CD4-positive, alpha-beta T cell treated with Interleukin-15 for 4 hours (primary cell): ENCODE results near the gene TSHZ2.
A peak's percentile ranks its signal among the peaks of the same experiment; 100 is the strongest.

Source experiments
- DNase-seq: peaks from one replicate; pipeline ENCODE4 v3.0.0-alpha.2; 2020; ENCODE audit warnings: low spot score

TSHZ2 gene

DNA sequence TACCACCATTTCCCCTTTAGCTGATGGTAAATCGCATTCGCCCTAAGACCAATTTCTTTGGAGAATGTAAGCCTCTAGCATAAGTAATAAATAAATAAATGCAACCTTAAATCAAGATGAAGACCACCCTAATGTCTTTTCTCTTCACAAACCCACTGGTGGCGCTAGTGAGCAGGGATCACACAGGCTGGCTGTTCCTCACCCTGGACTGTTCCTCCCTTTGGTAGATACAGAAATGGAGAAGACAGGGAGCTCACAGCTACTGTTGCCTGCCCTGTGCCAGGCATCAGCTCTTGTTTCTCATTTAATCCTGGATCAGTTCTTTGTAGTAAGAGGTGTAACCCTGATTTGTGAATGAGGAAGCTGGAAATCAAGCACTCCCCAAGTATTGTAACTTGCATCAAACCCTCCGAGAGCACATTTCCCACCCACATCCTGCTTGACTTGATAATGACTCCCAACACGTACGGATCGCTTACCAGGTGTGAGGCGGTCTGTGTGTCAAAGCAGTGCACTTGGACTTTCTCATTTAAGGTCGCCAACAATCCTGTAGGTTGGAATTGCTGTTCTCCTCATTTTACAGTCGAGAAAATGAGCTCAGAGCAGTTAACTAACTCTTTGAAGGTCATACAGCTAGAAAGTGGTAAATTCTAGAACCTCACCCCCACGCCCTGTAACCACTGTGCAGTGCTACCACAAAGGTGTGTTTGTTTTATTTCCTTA, 236.1 kb downstream of the TSHZ2 start:
- DNase-seq = peak; percentile 9

DNA sequence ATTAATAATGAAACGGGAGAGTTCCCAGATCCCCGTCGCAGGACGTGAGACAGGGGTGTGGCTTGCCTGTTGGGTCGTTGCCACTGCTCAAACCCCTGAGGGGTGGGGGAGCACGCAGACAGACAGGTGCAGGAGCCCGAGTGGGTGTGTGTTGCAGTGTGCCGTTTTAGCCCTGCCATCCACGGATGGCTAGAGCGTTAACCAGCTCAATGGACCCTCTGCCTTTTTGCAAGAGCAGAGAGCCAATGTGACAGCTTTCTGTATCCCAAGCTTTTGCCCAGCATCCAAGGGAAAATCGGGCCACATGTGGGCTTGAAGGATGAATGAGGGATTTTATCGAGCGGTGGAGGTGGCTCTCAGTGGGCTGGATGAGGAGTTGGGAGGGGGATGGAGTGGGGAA, 237.9 kb downstream of the TSHZ2 start:
- no peak for DNase-seq

DNA sequence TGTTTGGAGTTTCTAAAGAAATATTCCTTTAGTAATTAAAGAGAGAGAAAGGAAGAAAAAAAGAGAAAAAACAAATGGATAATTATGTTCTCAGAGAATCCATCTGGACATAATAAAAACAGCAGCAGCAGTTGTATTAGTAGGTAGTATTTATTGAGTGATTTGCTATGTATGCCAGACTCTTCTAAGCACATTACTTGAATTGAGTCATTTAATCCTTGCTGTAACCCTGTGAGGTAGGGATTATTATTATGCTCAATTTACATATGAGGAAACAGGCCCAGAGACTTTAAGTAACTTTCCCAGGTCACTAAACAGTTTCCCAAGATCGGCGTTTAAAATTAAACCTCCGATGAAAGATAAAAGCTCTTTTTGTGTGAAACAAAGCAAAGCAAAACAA, 238.8 kb downstream of the TSHZ2 start:
- DNase-seq = no peak

DNA sequence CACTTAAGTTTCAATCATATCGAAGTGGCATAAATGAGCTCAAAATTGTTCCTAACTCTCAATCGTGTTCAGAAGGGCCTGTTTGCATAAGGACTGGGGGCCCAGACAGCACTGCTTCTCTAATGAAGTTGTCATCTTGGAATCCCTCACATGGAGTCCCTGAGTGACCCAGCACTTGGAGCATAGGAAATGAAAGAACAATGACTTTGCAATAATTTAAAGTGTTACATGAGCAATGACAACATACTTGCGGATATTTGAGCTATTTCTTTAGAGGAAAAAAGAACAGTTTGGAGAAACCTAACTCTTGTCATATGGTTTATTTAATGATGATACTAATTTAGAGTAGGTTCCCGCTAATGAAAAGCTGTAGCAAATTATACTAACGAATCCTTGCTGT, 239.9 kb downstream of the TSHZ2 start:
- DNase-seq = no peak

DNA sequence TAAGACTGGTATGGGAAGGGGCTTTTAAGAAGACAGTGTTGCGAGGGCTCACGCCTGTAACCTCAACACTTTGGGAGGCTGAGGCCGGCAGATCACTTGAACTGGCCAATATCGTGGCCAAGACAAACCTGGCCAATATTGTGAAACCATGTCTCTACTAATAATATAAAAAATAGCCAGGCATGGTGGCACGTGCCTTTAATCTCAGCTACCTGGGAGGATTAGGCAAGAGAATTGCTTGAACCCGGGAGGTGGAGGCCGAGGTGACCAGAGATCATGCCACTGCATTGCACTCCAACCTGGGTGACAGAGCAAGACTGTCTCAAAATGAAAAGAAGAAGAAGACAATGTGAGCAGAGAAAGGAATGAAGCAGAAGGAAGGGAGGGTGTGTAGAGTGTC, 242.2 kb downstream of the TSHZ2 start:
- DNase-seq = no peak

DNA sequence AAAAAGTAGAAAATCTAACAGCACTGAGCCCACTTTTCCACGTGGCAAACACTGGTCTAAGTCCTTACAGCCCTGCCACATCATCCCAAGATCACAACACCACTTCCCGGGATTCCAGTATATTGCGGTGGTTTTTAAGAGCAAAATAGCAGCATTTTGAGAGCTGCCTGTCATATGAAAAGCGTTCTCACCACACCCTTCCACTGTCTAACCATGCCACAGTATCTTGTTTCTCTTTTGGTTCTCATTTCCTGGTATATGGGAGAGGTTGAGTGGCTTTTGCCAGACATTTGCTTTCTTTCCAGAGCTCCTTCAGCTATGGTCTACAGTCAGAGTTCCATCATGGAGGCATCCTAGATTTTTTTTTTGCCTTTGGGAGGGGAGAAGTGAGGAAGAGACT, 243.0 kb downstream of the TSHZ2 start:
- peak; percentile 28 for DNase-seq

DNA sequence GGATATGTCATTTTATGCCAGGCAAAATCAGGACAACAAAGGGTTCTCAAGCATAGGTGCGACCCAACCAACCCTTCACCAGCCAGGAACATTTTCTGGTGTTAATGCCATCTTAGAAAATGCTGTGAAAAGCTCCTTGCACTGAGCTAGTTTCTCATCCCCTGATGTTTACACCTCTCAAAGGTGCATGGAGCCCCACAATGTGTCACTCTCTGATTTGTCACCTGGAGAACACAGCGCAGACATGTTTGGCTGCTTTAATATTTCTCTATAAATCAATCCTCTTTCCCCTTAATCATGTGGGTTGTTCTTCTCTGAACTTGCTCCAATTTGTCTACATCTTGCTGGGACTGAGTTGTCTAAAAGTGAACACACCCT, 244.3 kb downstream of the TSHZ2 start:
- DNase-seq = peak; percentile 26

DNA sequence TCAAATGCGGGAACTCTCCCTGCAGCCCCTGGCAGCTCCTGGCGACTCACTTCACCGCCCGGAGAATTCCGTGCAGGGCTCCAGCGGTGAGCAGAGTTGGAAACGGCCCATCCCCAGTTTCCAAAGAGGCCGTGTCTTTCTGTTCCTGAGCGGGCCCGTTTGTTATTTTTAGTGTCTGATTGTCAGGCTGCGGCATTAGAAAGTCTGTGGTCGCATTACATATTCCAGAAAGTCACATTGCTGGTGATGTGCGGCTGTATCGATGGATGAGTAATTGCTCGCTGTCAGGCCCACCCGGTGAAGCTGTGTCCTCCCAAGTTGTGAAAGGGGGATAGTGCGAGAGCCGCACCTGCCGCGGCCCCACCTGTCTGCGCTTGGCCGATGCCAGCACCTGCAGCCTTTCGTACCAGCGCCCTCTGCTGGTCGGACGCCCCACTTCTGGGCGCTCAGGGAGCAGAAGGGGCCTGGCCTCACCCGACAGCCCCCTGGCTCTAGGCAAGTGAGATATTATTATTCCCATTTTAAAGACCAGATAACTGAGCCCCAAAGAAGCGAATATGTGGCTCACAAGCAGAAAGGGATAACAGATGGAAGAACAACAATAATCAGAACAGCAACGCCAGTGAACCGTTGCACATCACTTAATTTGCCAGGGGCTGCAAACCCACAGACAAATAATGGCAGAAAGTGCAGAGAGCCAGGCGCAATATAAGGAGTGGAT, 244.9 kb downstream of the TSHZ2 start:
- DNase-seq = peak; percentile 77

DNA sequence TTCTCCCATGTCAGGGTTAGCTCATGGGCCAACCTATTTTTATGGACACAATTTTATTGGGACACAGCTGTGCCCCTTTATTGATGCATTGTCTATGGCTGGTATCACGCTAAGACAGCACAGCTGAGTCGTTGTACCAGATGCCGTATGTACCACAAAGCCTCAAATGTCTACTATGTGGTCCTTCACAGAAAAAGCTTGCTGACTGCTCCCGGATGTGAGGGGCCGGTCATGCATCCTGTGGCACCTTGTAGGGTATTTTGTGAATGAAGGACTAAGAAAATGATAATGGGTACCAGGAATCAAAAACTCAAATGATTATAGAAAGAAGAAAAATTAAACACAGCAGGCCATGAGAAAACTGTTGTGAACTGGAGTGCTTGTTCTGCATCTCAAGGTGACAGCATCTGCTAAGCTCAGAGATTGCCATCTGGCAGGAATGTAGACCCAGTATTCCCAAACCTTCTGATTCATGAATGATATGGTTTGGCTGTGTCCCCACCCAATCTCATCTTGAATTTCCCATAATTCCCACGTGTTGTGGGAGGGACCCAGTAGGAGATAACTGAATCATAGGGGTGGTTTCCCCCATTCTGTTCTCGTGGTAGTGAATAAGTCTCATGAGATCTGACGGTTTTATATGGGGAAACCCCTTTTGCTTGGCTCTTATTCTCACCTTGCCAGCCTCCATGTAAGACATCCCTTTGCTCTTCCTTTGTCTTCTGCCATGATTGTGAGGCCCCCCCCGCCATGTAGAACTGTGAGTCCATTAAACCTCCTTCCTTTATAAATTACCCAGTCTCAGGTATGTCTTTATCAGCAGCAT, 248.5 kb downstream of the TSHZ2 start:
- DNase-seq = no peak

DNA sequence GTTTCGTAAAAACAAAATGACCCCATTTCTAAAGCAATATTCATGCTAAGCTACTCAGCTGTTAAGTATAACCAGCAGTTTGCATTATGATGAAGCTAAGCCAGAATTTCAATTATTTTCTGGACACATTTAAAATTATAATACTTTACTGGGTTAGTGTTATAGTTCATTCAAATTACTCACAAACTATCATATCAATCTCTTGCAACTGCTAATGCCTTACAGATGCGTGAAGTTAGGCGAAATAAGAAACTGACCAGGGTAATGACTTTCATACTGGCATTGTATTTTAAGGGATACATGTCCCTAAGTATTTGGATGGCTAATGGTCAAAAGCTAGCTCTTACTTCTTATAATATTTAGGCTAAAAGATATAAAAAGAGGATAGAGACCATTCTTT, 249.6 kb downstream of the TSHZ2 start:
- no peak for DNase-seq

DNA sequence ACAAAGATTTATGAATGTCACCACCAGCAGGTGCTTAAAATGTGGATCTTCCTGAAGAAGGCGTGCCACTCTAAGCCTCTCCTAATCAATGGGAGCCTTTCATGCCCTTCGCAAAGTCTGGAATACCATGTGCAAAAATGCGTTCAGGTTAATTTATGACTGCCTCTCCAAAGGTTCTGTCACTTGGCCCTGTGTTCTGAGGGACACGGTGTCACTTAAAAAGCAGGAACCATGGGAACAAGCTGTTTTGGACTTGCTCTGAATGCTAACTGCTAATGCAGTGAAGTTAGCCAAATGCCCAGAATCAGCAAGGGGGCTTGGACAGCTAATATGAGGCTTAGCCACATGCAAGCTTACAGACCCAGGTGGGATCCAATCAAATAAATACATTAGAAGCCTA, 250.3 kb downstream of the TSHZ2 start:
- DNase-seq = no peak

DNA sequence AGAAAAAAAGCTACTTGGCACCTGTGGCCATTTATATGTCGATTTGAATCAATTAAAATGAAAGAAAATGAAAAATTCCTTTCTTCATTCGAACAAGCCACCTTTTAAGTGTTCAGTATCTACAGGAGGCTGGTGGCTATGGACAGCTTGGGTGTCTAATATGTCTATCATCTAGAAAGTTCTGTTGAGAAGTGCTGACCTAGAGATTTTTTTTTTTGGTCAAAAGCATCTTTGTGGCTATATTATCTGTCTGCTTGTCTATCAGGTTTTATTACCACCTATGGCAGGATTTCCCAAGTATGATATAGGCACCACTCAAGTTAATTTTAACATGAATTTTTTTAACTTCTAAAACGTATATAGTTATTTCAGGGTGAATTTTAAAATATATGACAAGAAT, 250.8 kb downstream of the TSHZ2 start:
- no peak for DNase-seq

DNA sequence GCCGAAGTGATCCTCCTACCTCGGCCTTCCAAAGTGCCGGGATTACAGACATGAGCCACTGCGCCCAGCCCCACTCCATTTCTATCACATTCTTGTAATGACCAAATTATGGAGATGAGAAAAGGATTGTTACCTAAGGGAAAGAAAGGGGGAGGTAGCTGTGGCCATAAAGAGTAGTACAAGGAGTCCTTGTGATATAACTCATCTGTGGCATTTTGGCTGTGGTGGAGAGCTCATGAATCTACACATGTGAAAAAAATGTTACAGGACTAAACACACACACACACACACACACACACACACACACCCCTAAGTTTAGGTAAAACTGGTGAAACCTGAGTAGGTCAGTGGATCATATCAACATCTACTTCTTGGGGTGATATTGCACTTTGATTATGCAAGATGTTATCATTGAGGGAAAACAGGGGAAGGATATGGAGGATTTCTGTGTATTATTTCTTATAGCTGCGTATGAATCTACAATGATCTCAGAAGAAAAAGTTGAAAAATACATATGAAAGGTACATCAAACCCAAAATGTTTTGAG, 251.5 kb downstream of the TSHZ2 start:
- DNase-seq = no peak

DNA sequence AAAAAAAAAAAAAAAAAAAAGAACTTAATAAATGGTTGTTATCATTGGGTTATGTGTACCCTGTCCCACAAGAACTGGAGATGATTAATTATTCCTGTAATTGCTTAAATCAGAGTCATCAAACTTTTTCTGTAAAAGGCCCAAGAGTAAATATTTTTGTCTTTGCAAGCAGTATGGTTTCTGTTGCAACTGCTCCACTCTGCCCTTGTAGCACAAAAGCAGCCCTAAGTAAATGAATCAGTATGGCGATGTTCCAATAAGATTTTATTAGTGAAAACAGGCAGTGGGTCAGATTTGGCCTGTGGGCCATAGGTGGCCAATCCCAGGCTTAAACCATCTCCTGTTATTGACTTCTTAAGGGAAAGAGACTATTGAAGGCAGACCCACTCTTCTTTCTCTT, 252.7 kb downstream of the TSHZ2 start:
- DNase-seq = no peak

DNA sequence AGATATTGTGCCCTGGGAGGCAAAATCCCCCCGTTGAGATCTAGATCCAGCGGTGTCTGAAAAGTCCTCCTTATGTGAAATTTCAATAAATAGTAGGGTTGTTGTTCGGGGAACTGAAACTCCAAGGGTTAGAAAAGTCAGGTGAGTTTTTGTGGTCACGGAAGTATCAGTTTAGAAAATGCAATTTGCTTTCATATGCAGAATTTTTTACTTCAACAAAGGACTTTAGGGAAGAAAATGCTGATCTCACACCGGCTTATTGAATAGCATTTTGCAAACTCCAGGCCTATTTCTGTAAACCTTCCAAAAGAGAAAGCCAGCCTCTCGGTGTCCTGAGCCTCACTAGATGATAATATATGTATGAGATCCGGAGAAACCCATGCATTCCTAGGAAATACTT, 254.7 kb downstream of the TSHZ2 start:
- DNase-seq = no peak

DNA sequence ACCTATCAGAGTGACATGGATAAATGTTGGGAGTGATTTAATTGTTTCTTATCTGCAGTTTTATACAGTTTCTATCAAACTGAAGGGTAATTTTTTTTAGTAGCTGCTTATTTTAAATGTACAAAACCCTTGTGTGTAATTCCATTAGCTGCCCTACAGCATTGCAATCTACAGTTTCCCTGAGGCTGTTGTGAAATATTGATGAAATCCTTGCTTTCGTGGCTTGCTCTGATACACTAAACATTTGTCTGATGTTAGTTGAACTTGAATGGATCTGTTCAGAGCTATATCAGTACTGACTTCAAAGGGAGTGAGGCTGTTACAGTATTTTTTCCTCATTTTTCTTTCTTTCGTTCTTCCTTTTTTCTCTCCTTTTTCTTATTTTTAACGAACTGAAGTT, 255.4 kb downstream of the TSHZ2 start:
- DNase-seq = no peak

DNA sequence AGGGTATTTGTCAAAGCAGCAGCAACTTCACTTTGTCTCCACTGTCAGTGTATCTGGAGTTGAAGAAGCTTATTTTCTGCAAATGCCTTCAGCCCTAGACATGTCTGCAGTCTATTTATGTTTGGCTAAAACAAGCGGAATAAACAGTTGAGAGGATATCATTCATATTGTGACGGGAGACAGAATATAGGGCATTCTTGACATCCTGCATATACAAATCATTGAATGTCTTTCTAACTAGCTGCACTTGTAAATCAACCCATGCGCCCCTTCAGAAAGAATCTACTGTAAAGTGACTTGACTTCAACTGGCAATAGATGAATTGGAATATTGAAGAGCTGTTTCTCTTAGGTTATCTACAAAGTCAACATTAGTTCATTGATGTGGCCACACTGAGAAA, 258.9 kb downstream of the TSHZ2 start:
- no peak for DNase-seq

DNA sequence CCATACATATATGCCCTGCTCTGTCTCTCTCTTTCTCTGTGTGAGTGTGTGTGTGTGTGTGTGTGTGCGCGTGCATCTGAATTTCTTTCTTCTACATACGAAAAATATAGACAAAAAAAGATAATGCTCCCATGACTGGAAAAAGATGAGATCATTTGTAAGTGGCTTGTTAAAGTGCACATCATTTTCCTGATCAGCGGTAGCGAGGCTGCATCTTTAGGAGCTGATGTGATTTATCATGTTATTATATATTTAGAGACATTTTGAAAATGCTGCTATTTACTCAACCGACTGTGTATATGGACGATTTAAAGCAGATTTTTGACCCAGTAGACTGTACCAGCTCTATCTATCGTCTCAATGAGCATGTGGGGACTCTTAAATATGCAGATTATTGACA, 265.3 kb downstream of the TSHZ2 start:
- DNase-seq = no peak

DNA sequence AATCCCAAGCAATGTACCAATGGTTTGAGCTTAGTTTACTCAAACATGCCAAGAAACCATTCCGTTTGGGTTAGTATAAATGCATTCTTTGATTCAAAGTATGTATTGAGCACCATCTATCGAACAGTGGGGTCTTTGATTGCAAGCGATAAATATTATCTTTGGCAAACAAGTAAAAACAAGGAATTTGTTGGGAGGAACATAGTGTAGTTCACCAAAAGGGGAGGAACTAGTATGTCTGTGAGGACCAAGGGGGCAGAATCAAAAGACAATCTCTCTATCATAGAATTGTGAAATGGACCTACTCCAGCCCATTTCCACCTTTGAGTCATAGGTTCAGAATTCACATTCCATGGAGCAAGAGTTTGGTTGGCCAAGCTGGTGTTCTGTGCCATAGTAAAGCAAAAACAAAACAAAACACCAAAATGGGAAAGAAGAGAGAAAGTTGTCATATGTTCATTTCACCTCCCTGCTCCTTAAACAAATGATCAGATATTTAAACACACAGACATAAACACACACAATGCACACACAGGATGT, 266.0 kb downstream of the TSHZ2 start:
- no peak for DNase-seq

DNA sequence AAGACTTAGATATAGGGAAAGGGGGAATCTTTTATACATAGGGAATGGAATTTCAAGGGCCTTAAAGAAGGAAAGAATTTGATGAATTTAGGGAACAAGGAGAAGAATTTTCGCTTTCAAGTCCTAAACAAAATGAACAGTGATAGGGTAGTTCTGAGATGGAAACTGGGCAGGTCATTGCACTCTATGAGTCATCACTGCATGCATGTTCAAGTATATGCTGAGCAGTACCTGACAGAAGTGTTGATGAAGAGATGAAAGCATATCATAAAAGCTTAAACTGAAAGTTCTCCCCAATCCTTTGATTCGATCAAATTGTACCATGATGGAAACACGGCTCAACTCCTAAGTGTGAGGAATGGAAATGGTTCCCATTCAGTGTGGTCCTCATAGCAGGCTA, 271.0 kb downstream of the TSHZ2 start:
- no peak for DNase-seq

DNA sequence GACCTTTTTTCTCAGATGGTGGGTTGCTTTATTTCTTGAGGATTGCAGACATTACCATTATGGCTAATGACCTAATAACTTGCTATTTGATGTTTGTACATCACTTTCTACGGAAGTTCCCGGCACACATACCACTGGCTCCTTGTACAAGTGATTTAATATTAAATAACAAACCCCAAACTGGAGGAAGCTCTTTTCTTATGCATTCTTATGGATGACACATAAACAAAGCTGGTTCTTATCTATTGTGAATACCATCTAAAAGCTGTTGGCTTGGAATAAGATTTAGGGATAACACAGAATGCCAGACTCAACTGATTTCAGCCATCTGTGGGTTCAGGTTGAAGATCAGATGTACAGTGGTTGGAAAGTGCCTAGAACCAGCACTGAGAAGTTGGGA, 272.6 kb downstream of the TSHZ2 start:
- no peak for DNase-seq

DNA sequence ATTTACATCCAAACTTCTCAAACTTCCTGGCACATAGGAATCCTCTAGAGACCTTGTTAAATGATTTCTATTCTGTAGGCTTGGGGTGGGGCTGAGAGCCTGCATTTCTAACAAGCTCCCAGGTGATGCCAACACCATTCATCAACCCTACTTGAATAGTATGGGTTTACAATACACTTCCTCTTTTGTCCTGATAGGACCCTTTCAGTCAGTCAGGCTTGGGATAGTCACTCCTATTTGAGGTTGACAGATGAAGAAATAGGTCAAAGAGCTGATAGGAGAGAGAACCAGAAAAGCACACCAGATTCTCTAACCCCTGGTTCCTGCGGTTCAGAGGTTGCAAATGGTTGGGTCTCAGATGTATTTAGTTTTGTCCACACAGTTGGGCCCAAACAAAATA, 273.4 kb downstream of the TSHZ2 start:
- DNase-seq = no peak
